ENCODE results near the gene NRN1. TPM values are rescaled to one million over a fixed set of nuclear protein-coding genes. Genes with fewer than 3 reads are reported as not detected.

The NRN1 gene
- total RNA-seq, 2 donors from 2014 or later, result 0.44 to 0.57 TPM

DNA sequence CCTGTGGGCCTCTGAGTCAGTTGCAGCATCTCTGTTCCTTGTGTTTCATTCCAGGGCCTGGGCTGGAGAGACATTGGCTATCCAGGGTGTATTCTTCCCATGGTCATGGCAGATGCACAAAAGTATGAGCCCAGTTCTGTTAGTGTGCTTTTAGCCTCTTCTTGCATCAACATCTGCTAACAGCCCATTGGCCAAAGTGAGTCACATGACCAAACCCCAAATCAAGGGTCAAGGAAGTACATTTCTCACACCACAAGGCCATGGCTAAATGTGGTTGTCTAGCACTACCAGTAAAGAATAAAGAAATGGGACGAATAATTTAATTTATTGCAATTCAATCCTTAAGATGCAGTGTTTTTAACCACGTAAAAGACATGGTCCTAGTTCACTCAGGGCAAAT, 43.9 kb downstream of the NRN1 start:
- H3K4me1 ChIP-seq (ENCODE audit: control insufficient read depth, insufficient read depth, low read length), result no peaks in the 10 kb centered on the region
- TF ChIP-seq, protein P1, sequence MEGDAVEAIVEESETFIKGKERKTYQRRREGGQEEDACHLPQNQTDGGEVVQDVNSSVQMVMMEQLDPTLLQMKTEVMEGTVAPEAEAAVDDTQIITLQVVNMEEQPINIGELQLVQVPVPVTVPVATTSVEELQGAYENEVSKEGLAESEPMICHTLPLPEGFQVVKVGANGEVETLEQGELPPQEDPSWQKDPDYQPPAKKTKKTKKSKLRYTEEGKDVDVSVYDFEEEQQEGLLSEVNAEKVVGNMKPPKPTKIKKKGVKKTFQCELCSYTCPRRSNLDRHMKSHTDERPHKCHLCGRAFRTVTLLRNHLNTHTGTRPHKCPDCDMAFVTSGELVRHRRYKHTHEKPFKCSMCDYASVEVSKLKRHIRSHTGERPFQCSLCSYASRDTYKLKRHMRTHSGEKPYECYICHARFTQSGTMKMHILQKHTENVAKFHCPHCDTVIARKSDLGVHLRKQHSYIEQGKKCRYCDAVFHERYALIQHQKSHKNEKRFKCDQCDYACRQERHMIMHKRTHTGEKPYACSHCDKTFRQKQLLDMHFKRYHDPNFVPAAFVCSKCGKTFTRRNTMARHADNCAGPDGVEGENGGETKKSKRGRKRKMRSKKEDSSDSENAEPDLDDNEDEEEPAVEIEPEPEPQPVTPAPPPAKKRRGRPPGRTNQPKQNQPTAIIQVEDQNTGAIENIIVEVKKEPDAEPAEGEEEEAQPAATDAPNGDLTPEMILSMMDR (conservative IDR thresholded peaks at IDR 0.05), result no peak
- H3K36me3 ChIP-seq (ENCODE audit: control insufficient read depth, insufficient read depth, low read length), result no peaks in the 10 kb centered on the region
- 90 to 92% methylated on average over 2 of the region's 2 CpGs for WGBS, 2 experiments (ENCODE audit: insufficient coverage in 1 of 2, insufficient read length in 1 of 2)
- Mint-ChIP-seq H3K27ac (no peak overlapping the region), H3K9me3 (no peaks in the 10 kb centered on the region), H3K36me3 (ENCODE audit: low read depth) (no peaks in the 10 kb centered on the region), H3K4me3 (no peak overlapping the region), H3K4me1 (peaks cover 5% of the 10 kb centered on the region), H3K27me3 (ENCODE audit: insufficient read depth) (peaks cover 6% of the 10 kb centered on the region)
- no peak overlapping the region for H3K9ac ChIP-seq (ENCODE audit: extremely low read depth, low read length, poor library complexity, severe bottlenecking)
- H3K9me3 ChIP-seq (ENCODE audit: control insufficient read depth, low read length), result no peaks in the 10 kb centered on the region
- no peak overlapping the region for H3K4me3 ChIP-seq (ENCODE audit: low read length)
- DNase-seq, result peak; percentile 12
- no peaks in the 10 kb centered on the region for H3K27me3 ChIP-seq (ENCODE audit: control insufficient read depth, insufficient read depth, low read length, poor library complexity, severe bottlenecking)
- H3K27ac ChIP-seq (ENCODE audit: low read depth, low read length), result no peak overlapping the region

DNA sequence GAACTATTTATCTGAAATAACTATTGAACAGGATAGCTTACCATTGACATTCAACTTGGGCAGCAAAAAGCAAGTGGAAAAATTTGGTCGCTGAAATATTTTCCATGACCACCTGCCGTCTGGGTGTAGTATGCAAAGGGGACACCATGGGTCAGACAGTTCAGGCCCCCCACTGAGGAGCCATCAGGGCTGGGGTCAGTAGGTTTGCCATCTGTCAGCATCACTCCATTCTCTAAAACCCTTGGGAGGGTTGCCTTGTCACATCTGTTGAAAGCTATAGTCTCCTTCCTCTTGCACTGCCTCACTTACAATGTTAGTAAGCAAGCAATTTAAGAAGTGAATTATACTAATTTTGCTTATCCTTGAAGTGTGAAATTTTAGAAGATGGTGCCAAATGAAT, 44.9 kb downstream of the NRN1 start:
- no peaks in the 10 kb centered on the region for H3K4me1 ChIP-seq (ENCODE audit: control insufficient read depth, insufficient read depth, low read length)
- H3K9ac ChIP-seq (ENCODE audit: extremely low read depth, low read length, poor library complexity, severe bottlenecking), result no peak overlapping the region
- Mint-ChIP-seq H3K27ac (no peak overlapping the region), H3K9me3 (no peaks in the 10 kb centered on the region), H3K27me3 (ENCODE audit: insufficient read depth) (peaks cover 5% of the 10 kb centered on the region), H3K4me1 (peaks cover 5% of the 10 kb centered on the region), H3K4me3 (no peak overlapping the region), H3K36me3 (ENCODE audit: low read depth) (no peaks in the 10 kb centered on the region)
- H3K36me3 ChIP-seq (ENCODE audit: control insufficient read depth, insufficient read depth, low read length), result no peaks in the 10 kb centered on the region
- H3K4me3 ChIP-seq (ENCODE audit: low read length), result no peak overlapping the region
- H3K27ac ChIP-seq (ENCODE audit: low read depth, low read length), result no peak overlapping the region
- WGBS, 2 experiments (ENCODE audit: insufficient coverage in 1 of 2, insufficient read length in 1 of 2), result 60 to 92% methylated on average over 1 to 2 of the region's 2 CpGs
- TF ChIP-seq, protein P1 (conservative IDR thresholded peaks at IDR 0.05), result no peak
- peak; percentile 21 for DNase-seq
- no peaks in the 10 kb centered on the region for H3K9me3 ChIP-seq (ENCODE audit: control insufficient read depth, low read length)
- no peaks in the 10 kb centered on the region for H3K27me3 ChIP-seq (ENCODE audit: control insufficient read depth, insufficient read depth, low read length, poor library complexity, severe bottlenecking)

DNA sequence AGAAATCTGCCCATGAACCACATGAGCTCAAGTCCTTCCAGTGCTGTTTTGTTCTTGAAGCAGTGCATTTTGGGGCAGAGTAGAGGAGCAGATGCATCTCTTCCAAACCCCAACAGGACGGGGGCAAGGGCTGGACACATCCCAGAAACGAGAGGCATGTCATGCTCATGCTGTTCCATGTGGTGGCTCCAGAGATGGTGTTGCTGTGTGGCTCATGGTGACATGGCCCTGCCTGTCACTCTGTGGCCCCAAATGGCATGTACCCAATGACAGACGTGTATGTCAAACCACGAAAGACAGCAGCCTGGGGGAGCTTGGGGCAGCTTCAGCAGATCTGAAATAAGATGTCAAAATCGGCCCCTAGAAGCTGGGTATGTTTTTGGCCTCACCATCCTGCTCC, 46.3 kb downstream of the NRN1 start:
- Mint-ChIP-seq H3K4me3 (no peak overlapping the region), H3K27ac (no peak overlapping the region), H3K9me3 (no peaks in the 10 kb centered on the region), H3K4me1 (peaks cover 5% of the 10 kb centered on the region), H3K27me3 (ENCODE audit: insufficient read depth) (peaks cover 7% of the 10 kb centered on the region), H3K36me3 (ENCODE audit: low read depth) (no peaks in the 10 kb centered on the region)
- Histone ChIP-seq H3K9ac (ENCODE audit: extremely low read depth, low read length, poor library complexity, severe bottlenecking) (no peak overlapping the region), H3K27me3 (ENCODE audit: control insufficient read depth, insufficient read depth, low read length, poor library complexity, severe bottlenecking) (no peaks in the 10 kb centered on the region), H3K4me1 (ENCODE audit: control insufficient read depth, insufficient read depth, low read length) (no peaks in the 10 kb centered on the region), H3K4me3 (ENCODE audit: low read length) (no peak overlapping the region), H3K9me3 (ENCODE audit: control insufficient read depth, low read length) (no peaks in the 10 kb centered on the region), H3K27ac (ENCODE audit: low read depth, low read length) (no peak overlapping the region), H3K36me3 (ENCODE audit: control insufficient read depth, insufficient read depth, low read length) (no peaks in the 10 kb centered on the region)
- WGBS, 2 experiments (ENCODE audit: insufficient coverage in 1 of 2, insufficient read length in 1 of 2), result 91 to 94% methylated on average over 4 to 5 of the region's 5 CpGs
- no peak for DNase-seq
- TF ChIP-seq, protein P1 (conservative IDR thresholded peaks at IDR 0.05), result no peak
